H1 (cell line): Measurements from ENCODE around the gene KLHL40. TPM values are rescaled to one million over a fixed set of nuclear protein-coding genes. Genes with fewer than 3 reads are reported as not detected.

Experiments
- ATF2 ChIP-seq: IDR thresholded peaks from 2 replicates; pipeline ENCODE4 v1.6.1; 2012; ENCODE audit warnings: low read length, inconsistent platforms
- BACH1 ChIP-seq: IDR thresholded peaks from 2 replicates; pipeline ENCODE4 v1.6.1; 2012; ENCODE audit warnings: low read length, improper control_type of control experiment
- KDM1A ChIP-seq: fragments of 200-600, 300-600 bp; sonication (generic); IDR thresholded peaks from 2 replicates; pipeline ENCODE4 v1.7.1; 2016; ENCODE audit warnings: mild to moderate bottlenecking, low read length, borderline replicate concordance
- polyA plus RNA-seq, 7 experiments: library from polyadenylated mRNA; depleted of rRNA in 3 of 7; stranded (reverse) in 5 of 7; unstranded in 2 of 7; fragments of >200 nt in 5 of 7; fragments of 200-250 nt in 2 of 7; gene quantifications; 1 replicate in 5 of 7; 2 replicates in 1 of 7; 4 replicates in 1 of 7; pipeline versions ENCODE4 v1.2.1 to v1.2.3, GENCODE V29; 2011 to 2013; ENCODE audit warnings: missing spikeins in 2 of 7, mixed read lengths in 2 of 7
- total RNA-seq: library from RNA; stranded (reverse); fragmentation: NEBNext Ultra II Directional; extraction: Animal tissue kit (Norgen Biotek cat#: 25700); gene quantifications from 2 replicates; pipeline ENCODE4 v1.2.1, GENCODE V29; 2021
- TF ChIP-seq, protein P1 (sequence below): fragments of 300-600 bp; sonication (generic); IDR thresholded peaks from 2 replicates; pipeline ENCODE4 v1.7.1; 2012; ENCODE audit warnings: low read length, moderate library complexity, mild to moderate bottlenecking, inconsistent platforms; ENCODE audit not compliant: insufficient replicate concordance

The KLHL40 gene
- total and polyA plus RNA-seq, 2 of the 8 experiments (the other 6 are each of a cell fraction or from before 2014, with no cell fraction given): 0.02 TPM; not detected in 1

- TF ChIP-seq, protein P1, sequence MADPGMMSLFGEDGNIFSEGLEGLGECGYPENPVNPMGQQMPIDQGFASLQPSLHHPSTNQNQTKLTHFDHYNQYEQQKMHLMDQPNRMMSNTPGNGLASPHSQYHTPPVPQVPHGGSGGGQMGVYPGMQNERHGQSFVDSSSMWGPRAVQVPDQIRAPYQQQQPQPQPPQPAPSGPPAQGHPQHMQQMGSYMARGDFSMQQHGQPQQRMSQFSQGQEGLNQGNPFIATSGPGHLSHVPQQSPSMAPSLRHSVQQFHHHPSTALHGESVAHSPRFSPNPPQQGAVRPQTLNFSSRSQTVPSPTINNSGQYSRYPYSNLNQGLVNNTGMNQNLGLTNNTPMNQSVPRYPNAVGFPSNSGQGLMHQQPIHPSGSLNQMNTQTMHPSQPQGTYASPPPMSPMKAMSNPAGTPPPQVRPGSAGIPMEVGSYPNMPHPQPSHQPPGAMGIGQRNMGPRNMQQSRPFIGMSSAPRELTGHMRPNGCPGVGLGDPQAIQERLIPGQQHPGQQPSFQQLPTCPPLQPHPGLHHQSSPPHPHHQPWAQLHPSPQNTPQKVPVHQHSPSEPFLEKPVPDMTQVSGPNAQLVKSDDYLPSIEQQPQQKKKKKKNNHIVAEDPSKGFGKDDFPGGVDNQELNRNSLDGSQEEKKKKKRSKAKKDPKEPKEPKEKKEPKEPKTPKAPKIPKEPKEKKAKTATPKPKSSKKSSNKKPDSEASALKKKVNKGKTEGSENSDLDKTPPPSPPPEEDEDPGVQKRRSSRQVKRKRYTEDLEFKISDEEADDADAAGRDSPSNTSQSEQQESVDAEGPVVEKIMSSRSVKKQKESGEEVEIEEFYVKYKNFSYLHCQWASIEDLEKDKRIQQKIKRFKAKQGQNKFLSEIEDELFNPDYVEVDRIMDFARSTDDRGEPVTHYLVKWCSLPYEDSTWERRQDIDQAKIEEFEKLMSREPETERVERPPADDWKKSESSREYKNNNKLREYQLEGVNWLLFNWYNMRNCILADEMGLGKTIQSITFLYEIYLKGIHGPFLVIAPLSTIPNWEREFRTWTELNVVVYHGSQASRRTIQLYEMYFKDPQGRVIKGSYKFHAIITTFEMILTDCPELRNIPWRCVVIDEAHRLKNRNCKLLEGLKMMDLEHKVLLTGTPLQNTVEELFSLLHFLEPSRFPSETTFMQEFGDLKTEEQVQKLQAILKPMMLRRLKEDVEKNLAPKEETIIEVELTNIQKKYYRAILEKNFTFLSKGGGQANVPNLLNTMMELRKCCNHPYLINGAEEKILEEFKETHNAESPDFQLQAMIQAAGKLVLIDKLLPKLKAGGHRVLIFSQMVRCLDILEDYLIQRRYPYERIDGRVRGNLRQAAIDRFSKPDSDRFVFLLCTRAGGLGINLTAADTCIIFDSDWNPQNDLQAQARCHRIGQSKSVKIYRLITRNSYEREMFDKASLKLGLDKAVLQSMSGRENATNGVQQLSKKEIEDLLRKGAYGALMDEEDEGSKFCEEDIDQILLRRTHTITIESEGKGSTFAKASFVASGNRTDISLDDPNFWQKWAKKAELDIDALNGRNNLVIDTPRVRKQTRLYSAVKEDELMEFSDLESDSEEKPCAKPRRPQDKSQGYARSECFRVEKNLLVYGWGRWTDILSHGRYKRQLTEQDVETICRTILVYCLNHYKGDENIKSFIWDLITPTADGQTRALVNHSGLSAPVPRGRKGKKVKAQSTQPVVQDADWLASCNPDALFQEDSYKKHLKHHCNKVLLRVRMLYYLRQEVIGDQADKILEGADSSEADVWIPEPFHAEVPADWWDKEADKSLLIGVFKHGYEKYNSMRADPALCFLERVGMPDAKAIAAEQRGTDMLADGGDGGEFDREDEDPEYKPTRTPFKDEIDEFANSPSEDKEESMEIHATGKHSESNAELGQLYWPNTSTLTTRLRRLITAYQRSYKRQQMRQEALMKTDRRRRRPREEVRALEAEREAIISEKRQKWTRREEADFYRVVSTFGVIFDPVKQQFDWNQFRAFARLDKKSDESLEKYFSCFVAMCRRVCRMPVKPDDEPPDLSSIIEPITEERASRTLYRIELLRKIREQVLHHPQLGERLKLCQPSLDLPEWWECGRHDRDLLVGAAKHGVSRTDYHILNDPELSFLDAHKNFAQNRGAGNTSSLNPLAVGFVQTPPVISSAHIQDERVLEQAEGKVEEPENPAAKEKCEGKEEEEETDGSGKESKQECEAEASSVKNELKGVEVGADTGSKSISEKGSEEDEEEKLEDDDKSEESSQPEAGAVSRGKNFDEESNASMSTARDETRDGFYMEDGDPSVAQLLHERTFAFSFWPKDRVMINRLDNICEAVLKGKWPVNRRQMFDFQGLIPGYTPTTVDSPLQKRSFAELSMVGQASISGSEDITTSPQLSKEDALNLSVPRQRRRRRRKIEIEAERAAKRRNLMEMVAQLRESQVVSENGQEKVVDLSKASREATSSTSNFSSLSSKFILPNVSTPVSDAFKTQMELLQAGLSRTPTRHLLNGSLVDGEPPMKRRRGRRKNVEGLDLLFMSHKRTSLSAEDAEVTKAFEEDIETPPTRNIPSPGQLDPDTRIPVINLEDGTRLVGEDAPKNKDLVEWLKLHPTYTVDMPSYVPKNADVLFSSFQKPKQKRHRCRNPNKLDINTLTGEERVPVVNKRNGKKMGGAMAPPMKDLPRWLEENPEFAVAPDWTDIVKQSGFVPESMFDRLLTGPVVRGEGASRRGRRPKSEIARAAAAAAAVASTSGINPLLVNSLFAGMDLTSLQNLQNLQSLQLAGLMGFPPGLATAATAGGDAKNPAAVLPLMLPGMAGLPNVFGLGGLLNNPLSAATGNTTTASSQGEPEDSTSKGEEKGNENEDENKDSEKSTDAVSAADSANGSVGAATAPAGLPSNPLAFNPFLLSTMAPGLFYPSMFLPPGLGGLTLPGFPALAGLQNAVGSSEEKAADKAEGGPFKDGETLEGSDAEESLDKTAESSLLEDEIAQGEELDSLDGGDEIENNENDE: no peak
- no peak for TF ChIP-seq KDM1A
- no peak for TF ChIP-seq ATF2
- TF ChIP-seq BACH1: no peak
Measured at GRCh38 chr3:42656680-42657610, 28.4 kb upstream of the KLHL40 start (continued).
